ENCODE results near the gene RNF150.
"Not testable (repeated sequence)": the region's sequence is repeated elsewhere in the genome, so short reads cannot be mapped to it uniquely, and the experiment has no call there.

- TF ChIP-seq CTCF, POLR2A (IDR thresholded peaks at IDR 0.05): not testable (repeated sequence)
Measured at GRCh38 chr4:140810591-140811169, 322.6 kb downstream of the RNF150 start.

All from body of pancreas (tissue), 4 donors.